Islet of Langerhans (tissue), 1 donor: ENCODE measurements around the gene SWAP70.

Experiments
- FAIRE-seq: peaks from one replicate; lab custom pipeline; 2011; peaks lifted over from hg19 to GRCh38; lab: Jason Lieb, UNC

The SWAP70 gene

GRCh38 chr11:9777525-9777924 lies 113.6 kb downstream of the SWAP70 start:
- FAIRE-seq, result no peak

DNA sequence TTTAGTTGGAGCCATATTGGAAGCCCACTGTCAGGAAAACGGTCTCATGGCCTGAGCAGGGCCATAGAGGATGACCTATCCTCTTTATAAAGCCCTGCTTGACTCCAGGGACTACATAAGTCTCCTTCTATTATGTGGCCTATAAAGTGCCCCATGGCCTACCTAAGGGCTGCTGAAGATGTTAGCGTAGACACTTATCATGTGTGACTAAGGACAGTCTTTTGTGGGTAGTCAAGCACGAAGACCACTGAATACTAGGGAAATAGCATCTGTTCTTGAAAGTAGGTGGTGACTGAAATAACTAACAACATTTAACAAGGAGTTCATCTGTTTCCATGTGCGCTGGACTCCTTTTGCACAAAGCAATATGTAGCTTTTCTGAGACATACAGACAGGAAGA lies 117.1 kb downstream of the SWAP70 start:
- no peak for FAIRE-seq

GRCh38 chr11:9783986-9784385 lies 120.1 kb downstream of the SWAP70 start:
- no peak for FAIRE-seq

GRCh38 chr11:9784602-9785315 lies 120.9 kb downstream of the SWAP70 start:
- FAIRE-seq, result no peak

DNA sequence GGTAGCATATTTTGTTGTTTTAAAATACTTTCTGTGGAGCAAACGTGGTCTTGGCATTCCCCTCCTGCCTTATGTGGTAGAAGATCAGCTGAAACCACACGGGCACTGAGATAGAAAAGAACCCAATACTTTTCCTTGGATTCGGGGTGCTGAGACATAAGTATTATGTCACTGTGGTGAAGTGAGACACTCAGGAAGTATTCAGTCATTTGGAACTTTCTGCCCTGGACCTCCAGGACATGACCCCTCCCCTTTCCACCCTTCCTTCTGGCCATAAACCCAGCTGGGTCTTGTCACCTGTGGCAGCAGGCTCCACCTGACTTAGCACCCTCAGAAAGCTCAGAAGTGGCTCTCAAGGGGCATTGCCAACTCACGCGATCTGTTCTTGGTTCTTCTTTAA lies 123.4 kb downstream of the SWAP70 start:
- no peak for FAIRE-seq

DNA sequence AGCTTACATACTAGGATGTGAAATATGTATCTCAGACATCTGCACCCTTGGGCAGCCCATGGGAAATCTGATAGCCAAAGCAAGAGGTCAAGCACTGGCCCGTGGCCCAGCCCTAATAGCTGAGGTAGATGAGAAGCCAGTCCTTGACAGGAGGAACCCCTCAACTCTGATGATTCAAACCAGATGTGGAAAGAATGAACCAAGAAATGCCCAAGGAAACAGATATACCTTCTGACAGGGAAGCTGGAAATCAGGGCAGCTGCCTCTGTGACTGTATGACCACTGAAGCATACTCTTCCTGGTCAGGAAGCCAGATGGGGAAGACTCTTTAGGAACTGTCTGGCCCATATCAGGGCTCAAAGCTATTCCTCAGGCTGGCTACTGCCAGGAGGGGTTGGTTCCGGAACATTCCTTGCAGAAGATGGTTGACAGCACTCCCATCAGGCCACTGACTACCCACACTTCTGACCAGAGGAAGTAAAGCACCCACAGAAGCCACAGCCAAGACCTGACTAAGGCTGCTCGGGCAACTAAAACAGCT lies 124.2 kb downstream of the SWAP70 start:
- no peak for FAIRE-seq

DNA sequence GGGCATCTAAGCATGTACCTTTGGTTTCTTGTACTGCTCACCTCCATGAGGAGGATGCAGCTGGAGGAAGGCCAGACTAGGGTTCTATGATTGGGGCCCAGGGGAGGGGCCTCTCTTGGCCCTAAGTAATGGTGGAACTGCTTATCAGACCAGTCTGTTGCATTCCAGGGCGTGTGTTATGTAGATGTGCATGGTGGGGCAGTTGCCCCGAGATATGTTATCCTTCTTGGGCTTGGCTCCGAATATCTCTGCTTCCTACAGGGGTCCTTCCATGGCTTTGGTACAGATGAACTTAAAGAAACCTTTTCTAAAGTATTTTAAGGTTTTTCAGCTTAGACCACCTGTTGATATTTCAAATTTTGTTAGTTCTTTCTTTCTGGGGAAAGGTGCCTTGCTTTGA lies 126.0 kb downstream of the SWAP70 start:
- FAIRE-seq, result no peak

DNA sequence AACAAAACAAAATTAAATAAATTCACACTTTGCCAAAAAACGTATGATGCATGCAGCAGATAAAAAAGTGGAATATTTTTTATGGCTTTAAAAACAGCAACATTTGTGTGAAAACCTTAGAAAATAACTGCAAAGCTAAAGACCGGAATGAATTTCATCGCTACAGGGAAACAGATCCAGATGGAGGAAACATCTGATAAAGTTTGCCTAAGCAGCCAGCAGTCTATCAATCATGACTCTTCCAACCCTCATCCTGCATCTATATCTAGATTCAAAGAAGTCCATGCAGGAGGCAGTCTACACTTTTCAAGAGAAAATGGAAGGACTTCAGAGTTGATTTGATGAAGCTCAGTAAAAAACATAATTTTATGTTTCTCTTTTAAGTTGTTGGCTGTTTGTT lies 126.8 kb downstream of the SWAP70 start:
- FAIRE-seq, result no peak

DNA sequence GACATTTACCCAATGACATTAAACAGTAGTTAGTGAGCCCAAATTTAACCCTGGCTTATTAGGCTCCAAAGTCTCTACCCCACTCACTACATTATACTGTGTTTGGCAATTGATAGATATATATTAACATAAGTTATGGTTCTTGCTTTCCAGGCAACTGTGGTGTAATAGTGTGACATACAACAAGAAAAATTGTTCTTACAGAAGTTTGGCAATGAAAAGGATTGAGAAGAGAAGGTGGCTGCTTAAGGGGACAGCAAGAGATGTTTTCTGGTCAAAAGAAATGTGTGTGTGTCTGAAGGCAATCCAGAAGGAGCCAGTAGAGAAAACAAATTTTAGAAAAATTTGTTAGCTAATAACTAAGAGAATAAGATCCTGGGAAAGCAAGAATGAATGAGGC lies 132.4 kb downstream of the SWAP70 start:
- FAIRE-seq, result no peak

DNA sequence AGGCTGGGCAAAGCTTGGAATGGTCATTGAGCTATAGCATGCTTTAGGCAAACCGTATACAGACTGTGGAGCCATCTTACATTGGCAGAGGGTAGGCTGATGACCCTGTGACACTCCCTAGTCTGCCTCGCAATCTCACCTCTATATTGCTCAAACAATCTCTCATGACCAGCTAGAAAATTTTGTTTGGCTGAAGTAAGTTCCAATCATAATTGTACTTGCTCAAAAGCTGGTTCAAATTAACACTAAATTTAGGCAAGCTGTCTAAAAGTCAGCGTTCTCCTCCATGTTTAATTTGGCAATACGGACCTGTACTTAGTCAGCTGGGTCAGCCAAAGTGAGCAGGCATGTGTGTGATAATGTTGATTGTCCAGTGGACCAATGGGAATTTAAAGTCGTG lies 133.0 kb downstream of the SWAP70 start:
- FAIRE-seq, result no peak

DNA sequence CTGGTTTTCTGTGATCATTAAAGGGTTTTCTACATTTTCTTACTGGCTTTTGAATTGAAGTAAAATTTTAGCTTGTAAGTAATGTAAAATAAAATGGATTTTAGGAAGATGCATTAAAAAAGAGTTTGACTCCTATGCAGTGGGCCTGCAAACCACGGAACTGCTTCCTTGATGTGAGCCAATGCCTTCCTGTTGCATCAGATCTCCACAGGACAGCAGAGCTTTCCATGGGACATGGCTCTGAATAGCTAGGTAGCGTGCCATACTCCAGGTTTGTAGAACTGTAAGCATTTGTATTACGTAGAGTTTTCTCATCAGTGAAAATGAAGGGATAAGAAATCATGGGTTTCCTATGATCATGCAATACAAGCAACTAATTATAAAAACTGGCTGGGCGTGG lies 133.4 kb downstream of the SWAP70 start:
- FAIRE-seq, result no peak

- no peak for FAIRE-seq
Observed at GRCh38 chr11:9799886-9800285, 136.0 kb downstream of the SWAP70 start.

GRCh38 chr11:9802291-9802861 lies 138.5 kb downstream of the SWAP70 start:
- peak; percentile 88 for FAIRE-seq
